NCI-H187 treated with DMSO at 0.1 percent for 48 hours (cell line): ENCODE measurements around the gene NTSR1.
A peak's percentile ranks its signal among the peaks of the same experiment; 100 is the strongest.

ENCODE experiments used
- DNase-seq: peaks from one replicate; lab custom pipeline; 2025; lab: John Stamatoyannopoulos, UW

NTSR1 gene

GRCh38 chr20:62771396-62772102 lies 62.9 kb downstream of the NTSR1 start:
- no peak for DNase-seq

- DNase-seq: no peak
Observed at GRCh38 chr20:62772103-62772611, 63.5 kb downstream of the NTSR1 start.

DNA sequence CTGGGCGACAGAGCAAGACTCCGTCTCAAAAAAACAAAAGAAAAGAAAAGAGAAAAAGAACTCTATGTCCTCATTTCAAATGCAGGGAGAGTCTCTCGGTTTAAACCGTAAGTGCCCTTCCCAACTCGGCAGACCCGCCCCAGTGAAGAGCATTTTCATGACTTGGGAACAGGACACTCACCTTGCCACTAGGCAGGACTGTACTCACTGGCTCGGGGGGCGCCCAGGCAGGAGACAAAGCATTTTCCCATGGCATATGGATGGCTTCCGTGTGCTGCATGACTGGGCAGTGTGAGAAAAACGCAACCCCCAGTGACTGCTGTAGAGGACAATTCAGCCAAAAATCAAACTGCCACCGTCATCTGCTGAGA lies 64.0 kb downstream of the NTSR1 start:
- no peak for DNase-seq

- DNase-seq: no peak
Observed at GRCh38 chr20:62772990-62773844, 64.6 kb downstream of the NTSR1 start.

GRCh38 chr20:62773845-62774714 lies 65.4 kb downstream of the NTSR1 start:
- no peak for DNase-seq

DNA sequence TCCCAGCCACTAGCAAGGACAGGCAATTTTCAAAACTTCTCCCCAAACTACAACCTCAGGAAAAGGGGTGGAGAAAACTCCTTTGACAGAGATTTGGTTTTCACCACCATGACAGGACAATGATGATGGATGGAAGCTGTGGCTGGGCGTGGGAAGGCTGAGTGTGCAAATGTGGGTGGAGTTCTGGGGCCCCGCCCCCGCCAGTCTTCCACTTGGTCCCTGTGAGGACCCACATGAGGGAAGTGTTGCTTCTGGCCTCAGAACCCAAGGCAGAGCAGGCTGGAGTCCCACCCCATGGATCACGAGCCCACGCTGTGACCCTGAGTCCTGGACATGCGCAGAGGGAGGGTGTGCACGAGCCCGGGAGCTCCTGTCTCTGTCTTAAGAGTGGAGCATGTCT lies 66.1 kb downstream of the NTSR1 start:
- peak; percentile 32 for DNase-seq

DNA sequence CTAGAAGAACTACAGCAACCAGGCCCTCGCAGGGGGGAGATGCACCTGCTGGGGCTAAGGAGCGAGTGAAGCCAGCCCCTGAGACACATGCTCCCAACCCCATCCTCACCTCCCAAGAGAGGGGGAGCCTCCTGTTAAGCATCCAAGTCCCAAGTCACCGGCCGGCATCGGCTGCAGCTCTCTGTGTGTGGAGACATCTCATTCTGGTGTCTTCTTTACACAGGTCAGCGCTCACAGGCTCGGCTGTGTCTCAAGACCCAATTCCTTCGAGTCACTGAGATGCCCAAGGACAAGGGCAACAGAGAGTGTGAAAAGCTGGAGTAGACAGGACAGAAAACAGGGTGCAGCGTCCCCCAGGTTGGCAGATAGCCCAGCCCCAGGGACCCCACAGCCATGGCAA lies 66.6 kb downstream of the NTSR1 start:
- no peak for DNase-seq

- DNase-seq: no peak
Observed at GRCh38 chr20:62776035-62776691, 67.5 kb downstream of the NTSR1 start.

GRCh38 chr20:62776692-62777527 lies 68.3 kb downstream of the NTSR1 start:
- no peak for DNase-seq

DNA sequence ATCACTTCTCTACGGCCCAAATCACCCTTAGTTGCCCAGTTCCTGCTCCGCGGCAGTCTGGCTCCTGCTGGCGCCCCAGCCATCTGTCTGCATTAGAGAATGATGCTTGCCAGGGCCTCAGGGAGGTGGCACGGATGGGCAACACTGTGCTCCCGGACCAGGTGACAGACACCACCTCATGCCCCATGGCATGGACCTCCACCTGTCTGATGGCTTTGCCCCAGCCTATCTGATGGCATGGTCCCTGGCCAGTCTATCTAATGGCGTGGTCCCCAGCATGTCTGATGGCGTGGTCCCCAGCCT lies 68.8 kb downstream of the NTSR1 start:
- no peak for DNase-seq

DNA sequence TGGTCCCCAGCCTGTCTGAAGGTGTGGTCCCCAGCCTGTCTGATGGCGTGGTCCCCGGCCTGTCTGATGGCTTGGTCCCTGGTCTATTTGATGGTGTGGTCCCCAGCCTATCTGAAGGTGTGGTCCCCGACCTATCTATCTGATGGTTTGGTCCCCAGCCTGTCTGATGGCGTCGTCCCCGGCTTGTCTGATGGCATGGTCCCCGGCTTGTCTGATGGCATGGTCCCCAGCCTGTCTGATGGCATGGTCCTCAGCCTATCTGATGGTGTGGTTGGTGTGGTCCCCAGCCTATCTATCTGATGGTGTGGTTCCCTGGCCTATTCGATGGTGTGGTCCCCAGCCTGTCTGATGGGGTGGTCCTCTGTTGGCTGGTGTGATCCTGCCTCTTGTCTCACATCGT lies 69.4 kb downstream of the NTSR1 start:
- DNase-seq: no peak

DNA sequence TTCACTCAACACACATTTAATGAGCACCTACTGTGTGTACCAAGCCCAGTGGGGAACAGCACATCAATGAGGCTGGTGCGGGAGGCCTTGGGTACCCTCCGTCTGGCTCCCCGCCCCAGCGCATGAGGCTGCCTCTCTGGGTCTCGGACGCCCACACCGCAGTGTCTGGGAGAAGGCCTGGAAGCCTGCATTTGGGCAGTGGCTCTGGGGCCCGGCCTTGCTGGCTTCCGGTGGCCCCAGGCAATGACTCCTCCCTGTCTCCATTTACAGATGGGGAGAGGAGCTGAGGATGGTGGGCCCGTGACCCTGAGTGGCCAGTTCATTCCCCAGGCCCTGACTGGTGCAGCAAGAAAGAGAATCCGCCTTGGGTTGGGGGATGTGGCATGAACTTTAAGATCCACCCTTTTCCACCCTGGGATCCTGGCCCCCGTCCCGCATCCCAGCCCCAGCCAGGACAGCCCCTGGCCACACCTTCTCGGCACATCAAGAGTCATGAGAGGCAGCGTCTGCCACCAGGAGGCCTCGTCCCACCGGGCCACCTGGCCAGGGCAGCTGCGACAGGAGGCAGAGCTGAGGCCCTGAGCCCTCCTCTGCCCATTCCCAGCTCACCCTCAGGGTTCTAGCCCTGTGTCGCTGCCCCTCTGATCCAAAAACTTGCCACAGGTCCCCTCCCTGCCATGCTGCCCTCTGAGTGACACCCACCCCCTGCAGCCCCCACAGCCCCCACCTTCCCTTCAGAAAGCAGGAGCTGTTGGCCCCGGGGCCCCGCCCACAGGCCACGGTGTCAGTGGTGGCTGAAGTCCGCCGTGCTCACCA lies 70.2 kb downstream of the NTSR1 start:
- DNase-seq: no peak

DNA sequence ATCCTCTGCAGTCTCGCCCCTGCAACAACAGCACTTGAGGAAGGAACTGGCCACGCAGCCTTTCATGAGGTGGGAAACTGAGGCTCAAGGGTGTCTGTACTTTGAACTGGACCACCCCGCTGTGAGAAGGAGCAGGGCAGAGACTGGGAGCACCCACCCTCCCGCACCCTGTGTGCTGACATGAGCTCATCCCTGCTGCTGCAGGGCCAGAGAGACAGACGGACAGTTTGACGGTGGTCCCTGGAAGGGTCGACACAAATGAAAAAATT lies 70.7 kb downstream of the NTSR1 start:
- no peak for DNase-seq

DNA sequence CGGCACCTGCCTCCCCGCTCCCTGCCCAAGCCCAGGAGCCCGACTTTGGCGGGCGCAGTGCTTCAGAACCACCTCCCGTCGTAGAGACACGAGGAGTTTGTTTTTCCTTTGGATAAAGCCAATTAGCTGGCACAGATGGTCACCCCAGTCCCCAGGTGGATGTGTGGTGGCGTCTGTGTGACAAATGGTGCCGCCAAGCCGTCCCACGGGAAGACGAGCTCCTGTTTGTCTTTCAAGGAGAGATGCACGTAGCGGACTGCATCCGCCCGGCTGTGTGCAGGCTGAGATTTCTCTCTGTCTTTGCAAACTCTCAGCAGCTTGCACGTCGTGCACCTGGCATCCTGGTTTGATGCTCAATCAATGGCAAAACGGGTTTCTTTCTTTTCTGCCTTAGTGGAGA lies 71.6 kb downstream of the NTSR1 start:
- DNase-seq: no peak

GRCh38 chr20:62780696-62781095 lies 72.1 kb downstream of the NTSR1 start:
- DNase-seq: peak; percentile 43

DNA sequence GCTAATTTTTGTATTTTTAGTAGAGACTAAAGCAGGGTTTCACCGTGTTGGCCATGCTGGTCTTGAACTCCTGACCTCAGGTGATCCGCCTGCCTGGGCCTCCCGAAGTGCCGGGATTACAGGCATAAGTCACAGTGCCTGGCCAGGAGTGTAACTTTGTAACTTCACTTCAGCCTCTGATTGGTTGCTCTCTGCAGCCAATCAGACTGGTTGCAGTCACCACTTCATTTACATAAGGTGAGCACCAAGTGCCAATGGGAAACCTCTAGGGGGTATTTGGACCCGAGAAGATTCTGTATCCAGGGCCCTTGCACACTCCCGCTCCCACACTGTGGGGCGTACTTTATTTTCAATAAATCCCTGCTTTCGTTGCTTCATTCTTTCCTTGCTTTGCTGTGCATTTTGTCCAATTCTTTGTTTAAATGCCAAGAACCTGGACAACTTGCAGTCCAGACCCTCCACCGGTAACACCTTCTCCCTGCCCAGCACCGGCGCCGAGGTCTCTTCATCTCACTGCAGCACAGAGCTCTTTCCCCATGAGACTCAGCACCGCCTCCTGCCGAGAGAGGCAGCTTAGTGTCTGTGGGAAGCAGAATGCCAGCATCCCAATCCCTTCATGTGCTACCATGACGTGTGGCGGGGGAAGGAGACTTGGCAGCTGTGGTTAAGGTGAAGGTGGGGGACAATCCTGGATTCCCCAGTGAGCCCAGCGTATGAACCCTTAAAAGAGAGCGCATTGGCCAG lies 73.7 kb downstream of the NTSR1 start:
- no peak for DNase-seq

GRCh38 chr20:62782893-62783278 lies 74.2 kb downstream of the NTSR1 start:
- no peak for DNase-seq

- DNase-seq: no peak
Observed at GRCh38 chr20:62784497-62784896, 75.9 kb downstream of the NTSR1 start.

GRCh38 chr20:62785393-62785792 lies 76.8 kb downstream of the NTSR1 start:
- no peak for DNase-seq

DNA sequence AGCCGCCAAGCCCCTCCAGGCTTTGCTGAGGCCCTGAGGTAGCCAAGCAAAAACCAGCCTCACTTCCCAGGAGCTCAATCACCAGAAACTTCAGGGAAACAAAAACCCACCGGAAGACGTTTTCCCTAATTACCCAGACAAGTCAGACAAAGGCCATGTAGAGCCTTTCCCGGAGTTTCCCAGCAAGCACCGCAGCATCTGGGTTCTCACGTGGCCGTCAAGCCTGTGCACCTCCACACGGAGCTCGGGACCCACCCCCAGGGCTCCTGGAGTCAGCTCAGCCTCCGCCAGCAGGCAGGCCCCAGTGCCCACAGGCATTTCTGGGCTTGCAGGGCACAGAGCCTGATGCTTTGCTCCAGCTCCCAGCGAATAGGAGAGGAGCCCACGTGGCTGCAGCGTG lies 77.5 kb downstream of the NTSR1 start:
- DNase-seq: no peak
